Measurements from ENCODE around the gene EHBP1L1. TPM values are rescaled to one million over a fixed set of nuclear protein-coding genes. Genes with fewer than 3 reads are reported as not detected.

The EHBP1L1 gene
- total and polyA plus RNA-seq, 5 donors from 2014 or later = 7.8 to 143 (median 9.4) TPM

- H3K4me1 Mint-ChIP-seq = peaks cover 0 to 48% (median 26%) of the 10 kb centered on the region in 4 donors
- H3K4me3 Mint-ChIP-seq = peak overlapping the region in 3 of 4 donors; percentile 64 to 88 (median 86)
Measured at GRCh38 chr11:65609665-65610064, 33.8 kb downstream of the EHBP1L1 start.

GRCh38 chr11:65610404-65610803 is 34.6 kb downstream of the EHBP1L1 start:
- H3K27me3 ChIP-seq (ENCODE audit: control insufficient read depth, insufficient read depth, low read length) = no peaks in the 10 kb centered on the region
- H3K4me3 ChIP-seq (ENCODE audit: low read depth, low read length) = no peak overlapping the region
- H3K27ac ChIP-seq (ENCODE audit: insufficient read depth, low read length, poor library complexity, severe bottlenecking) = peak overlapping the region; percentile 96
- H3K27me3 Mint-ChIP-seq = no peaks in the 10 kb centered on the region
- DNase-seq (no peak), ATAC-seq (ENCODE audit: low read depth in 2 of 2) (no peak)
- peaks cover 0 to 51% (median 26%) of the 10 kb centered on the region in 4 donors for H3K4me1 Mint-ChIP-seq
- H3K27ac Mint-ChIP-seq = peak overlapping the region; percentile 38 to 85 (median 85)
- H3K9me3 ChIP-seq (ENCODE audit: control insufficient read depth in 2 of 2, low read length in 2 of 2) = no peaks in the 10 kb centered on the region
- H3K36me3 Mint-ChIP-seq = peaks cover 3% of the 10 kb centered on the region
- peaks cover 36% of the 10 kb centered on the region for H3K4me1 ChIP-seq (ENCODE audit: control insufficient read depth, insufficient read depth, low read length, poor library complexity, severe bottlenecking)
- H3K9me3 Mint-ChIP-seq = no peaks in the 10 kb centered on the region
- H3K36me3 ChIP-seq (ENCODE audit: control insufficient read depth, insufficient read depth, low read length) = peaks cover 29% of the 10 kb centered on the region
- H3K4me3 Mint-ChIP-seq = peak overlapping the region in 3 of 4 donors; percentile 8 to 86 (median 61)

More at GRCh38 chr11:65609665-65610064, 33.8 kb downstream of the EHBP1L1 start:
- H3K9me3 Mint-ChIP-seq = no peaks in the 10 kb centered on the region
- Histone ChIP-seq H3K9me3 (ENCODE audit: control insufficient read depth in 2 of 2, low read length in 2 of 2) (no peaks in the 10 kb centered on the region), H3K36me3 (ENCODE audit: control insufficient read depth, insufficient read depth, low read length) (peaks cover 36% of the 10 kb centered on the region), H3K27me3 (ENCODE audit: control insufficient read depth, insufficient read depth, low read length) (no peaks in the 10 kb centered on the region), H3K4me1 (ENCODE audit: control insufficient read depth, insufficient read depth, low read length, poor library complexity, severe bottlenecking) (peaks cover 36% of the 10 kb centered on the region), H3K4me3 (ENCODE audit: low read depth, low read length) (no peak overlapping the region), H3K27ac (ENCODE audit: insufficient read depth, low read length, poor library complexity, severe bottlenecking) (no peak overlapping the region)
- no peak for DNase-seq
- H3K27me3 Mint-ChIP-seq = no peaks in the 10 kb centered on the region
- ATAC-seq (ENCODE audit: low read depth in 2 of 2) = no peak
- peaks cover 4% of the 10 kb centered on the region for H3K36me3 Mint-ChIP-seq
- peak overlapping the region; percentile 63 to 85 (median 85) for H3K27ac Mint-ChIP-seq

- Histone ChIP-seq H3K27me3 (ENCODE audit: control insufficient read depth, insufficient read depth, low read length) (no peaks in the 10 kb centered on the region), H3K27ac (ENCODE audit: insufficient read depth, low read length, poor library complexity, severe bottlenecking) (peak overlapping the region; percentile 96), H3K9me3 (ENCODE audit: control insufficient read depth in 2 of 2, low read length in 2 of 2) (no peaks in the 10 kb centered on the region), H3K36me3 (ENCODE audit: control insufficient read depth, insufficient read depth, low read length) (peaks cover 21% of the 10 kb centered on the region), H3K4me1 (ENCODE audit: control insufficient read depth, insufficient read depth, low read length, poor library complexity, severe bottlenecking) (peaks cover 41% of the 10 kb centered on the region), H3K4me3 (ENCODE audit: low read depth, low read length) (no peak overlapping the region)
- Mint-ChIP-seq H3K9me3 (no peaks in the 10 kb centered on the region), H3K27ac (peak overlapping the region in 2 of 3 donors; percentile 20 to 85), H3K27me3 (no peaks in the 10 kb centered on the region), H3K4me1 (peaks cover 0 to 54% (median 26%) of the 10 kb centered on the region in 4 donors), H3K36me3 (no peaks in the 10 kb centered on the region), H3K4me3 (peak overlapping the region; percentile 44 to 98 (median 86))
- ATAC-seq (ENCODE audit: low read depth in 2 of 2) (no peak), DNase-seq (no peak)
Measured at GRCh38 chr11:65611028-65611757, 35.3 kb downstream of the EHBP1L1 start.

- peaks cover 20% of the 10 kb centered on the region for H3K36me3 ChIP-seq (ENCODE audit: control insufficient read depth, insufficient read depth, low read length)
- no peak for DNase-seq
- ATAC-seq (ENCODE audit: low read depth in 2 of 2) = no peak
- H3K4me1 ChIP-seq (ENCODE audit: control insufficient read depth, insufficient read depth, low read length, poor library complexity, severe bottlenecking) = peaks cover 49% of the 10 kb centered on the region
- no peaks in the 10 kb centered on the region for H3K9me3 ChIP-seq (ENCODE audit: control insufficient read depth in 2 of 2, low read length in 2 of 2)
- Mint-ChIP-seq H3K36me3 (peaks cover 5% of the 10 kb centered on the region), H3K27me3 (peaks cover 4% of the 10 kb centered on the region), H3K9me3 (no peaks in the 10 kb centered on the region), H3K4me3 (peak overlapping the region; percentile 86 to 98 (median 91)), H3K27ac (peak overlapping the region; percentile 89 to 93 (median 92)), H3K4me1 (peaks cover 0 to 62% (median 33%) of the 10 kb centered on the region in 4 donors)
- no peaks in the 10 kb centered on the region for H3K27me3 ChIP-seq (ENCODE audit: control insufficient read depth, insufficient read depth, low read length)
- peak overlapping the region; percentile 96 for H3K27ac ChIP-seq (ENCODE audit: insufficient read depth, low read length, poor library complexity, severe bottlenecking)
- H3K4me3 ChIP-seq (ENCODE audit: low read depth, low read length) = peak overlapping the region; percentile 31
Measured at GRCh38 chr11:65611758-65612603, 36.1 kb downstream of the EHBP1L1 start.

- Mint-ChIP-seq H3K4me1 (peaks cover 0 to 69% (median 35%) of the 10 kb centered on the region in 4 donors), H3K27me3 (peaks cover 4% of the 10 kb centered on the region), H3K36me3 (peaks cover 5% of the 10 kb centered on the region), H3K27ac (peak overlapping the region in 2 of 3 donors; percentile 89 to 92), H3K9me3 (no peaks in the 10 kb centered on the region), H3K4me3 (peak overlapping the region; percentile 86 to 98 (median 91))
- peak overlapping the region; percentile 96 for H3K27ac ChIP-seq (ENCODE audit: insufficient read depth, low read length, poor library complexity, severe bottlenecking)
- H3K27me3 ChIP-seq (ENCODE audit: control insufficient read depth, insufficient read depth, low read length) = no peaks in the 10 kb centered on the region
- DNase-seq (no peak), ATAC-seq (ENCODE audit: low read depth in 2 of 2) (no peak)
- H3K4me3 ChIP-seq (ENCODE audit: low read depth, low read length) = peak overlapping the region; percentile 31
- no peaks in the 10 kb centered on the region for H3K9me3 ChIP-seq (ENCODE audit: control insufficient read depth in 2 of 2, low read length in 2 of 2)
- peaks cover 22% of the 10 kb centered on the region for H3K36me3 ChIP-seq (ENCODE audit: control insufficient read depth, insufficient read depth, low read length)
- peaks cover 56% of the 10 kb centered on the region for H3K4me1 ChIP-seq (ENCODE audit: control insufficient read depth, insufficient read depth, low read length, poor library complexity, severe bottlenecking)
Measured at GRCh38 chr11:65612691-65613090, 36.8 kb downstream of the EHBP1L1 start.

- DNase-seq (peak in 2 of 3 donors; percentile 14 to 26), ATAC-seq (ENCODE audit: low read depth in 2 of 2) (no peak)
- H3K4me3 ChIP-seq (ENCODE audit: low read depth, low read length) = peak overlapping the region; percentile 98
- peaks cover 4% of the 10 kb centered on the region for H3K27me3 Mint-ChIP-seq
- H3K9me3 ChIP-seq (ENCODE audit: control insufficient read depth in 2 of 2, low read length in 2 of 2) = no peaks in the 10 kb centered on the region
- H3K27me3 ChIP-seq (ENCODE audit: control insufficient read depth, insufficient read depth, low read length) = no peaks in the 10 kb centered on the region
- H3K4me1 ChIP-seq (ENCODE audit: control insufficient read depth, insufficient read depth, low read length, poor library complexity, severe bottlenecking) = peaks cover 59% of the 10 kb centered on the region
- no peaks in the 10 kb centered on the region for H3K9me3 Mint-ChIP-seq
- peaks cover 5% of the 10 kb centered on the region for H3K36me3 Mint-ChIP-seq
- peak overlapping the region; percentile 86 to 98 (median 91) for H3K4me3 Mint-ChIP-seq
- peak overlapping the region; percentile 96 for H3K27ac ChIP-seq (ENCODE audit: insufficient read depth, low read length, poor library complexity, severe bottlenecking)
- H3K4me1 Mint-ChIP-seq = peaks cover 0 to 69% (median 35%) of the 10 kb centered on the region in 4 donors
- peak overlapping the region in 2 of 3 donors; percentile 75 to 89 for H3K27ac Mint-ChIP-seq
- peaks cover 21% of the 10 kb centered on the region for H3K36me3 ChIP-seq (ENCODE audit: control insufficient read depth, insufficient read depth, low read length)
Measured at GRCh38 chr11:65613091-65613928, 37.5 kb downstream of the EHBP1L1 start.

All from CD4-positive, CD25-positive, alpha-beta regulatory T cell (primary cell).